NCI-H226 (cell line): ENCODE results near the gene ZC3H13.

Experiments used
- DNase-seq: peaks from one replicate; pipeline ENCODE4 v3.0.0-alpha.2; 2015

The ZC3H13 gene

DNA sequence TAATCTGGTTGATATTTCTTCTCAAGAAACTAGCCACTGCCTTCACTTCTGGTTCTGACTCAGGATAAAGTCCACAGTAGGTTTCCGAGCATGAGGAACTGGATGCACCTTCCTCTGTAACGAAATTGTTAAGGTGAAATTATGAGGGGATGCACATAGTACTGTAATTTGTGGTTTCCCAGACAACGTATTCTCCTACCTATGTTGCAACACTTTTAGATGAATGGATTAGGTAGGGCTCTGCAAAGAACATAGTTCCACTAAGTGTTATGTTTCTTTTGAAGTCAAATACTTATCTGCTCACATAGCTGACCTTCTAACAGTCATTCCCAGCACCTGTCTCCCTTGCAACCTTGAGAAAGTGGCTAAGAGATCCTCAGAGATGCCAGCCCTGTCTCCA is 5.7 kb upstream of the ZC3H13 start:
- no peak for DNase-seq

DNA sequence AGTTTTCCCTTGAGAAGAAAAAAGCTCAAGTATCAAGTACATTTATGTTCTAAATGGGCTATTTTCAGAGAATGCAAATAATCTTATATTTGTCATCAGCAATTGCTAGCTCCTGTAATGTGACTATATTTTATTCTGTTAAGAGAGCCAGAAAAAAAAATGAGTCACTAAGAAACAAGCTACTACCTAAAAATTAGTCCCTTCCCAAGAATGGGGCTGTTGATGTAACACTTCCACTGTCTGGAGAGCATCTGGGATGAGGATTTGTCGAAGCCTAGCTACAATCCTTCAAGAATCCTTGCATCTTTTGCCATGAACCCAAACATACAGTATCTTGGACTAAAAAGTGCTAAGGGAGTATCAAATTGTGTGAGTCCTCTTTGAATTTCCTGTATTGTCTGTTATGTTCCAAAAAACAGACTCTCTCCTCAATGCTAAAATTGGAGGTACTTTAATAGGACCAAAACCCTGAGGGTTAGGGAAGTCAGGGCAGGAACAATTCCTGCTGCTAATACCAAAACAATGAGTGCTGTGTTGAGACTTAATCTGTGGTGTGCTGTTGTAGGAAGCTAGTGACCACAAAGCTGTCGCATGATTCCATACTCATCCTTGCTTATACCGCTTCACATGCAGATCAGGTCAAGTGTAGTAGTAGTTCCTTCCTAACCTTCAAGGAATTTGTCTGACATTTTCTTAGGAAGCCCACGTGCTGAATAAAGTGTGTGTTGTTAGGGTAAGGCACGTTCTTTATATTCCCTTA is 4.9 kb upstream of the ZC3H13 start:
- DNase-seq, result no peak

DNA sequence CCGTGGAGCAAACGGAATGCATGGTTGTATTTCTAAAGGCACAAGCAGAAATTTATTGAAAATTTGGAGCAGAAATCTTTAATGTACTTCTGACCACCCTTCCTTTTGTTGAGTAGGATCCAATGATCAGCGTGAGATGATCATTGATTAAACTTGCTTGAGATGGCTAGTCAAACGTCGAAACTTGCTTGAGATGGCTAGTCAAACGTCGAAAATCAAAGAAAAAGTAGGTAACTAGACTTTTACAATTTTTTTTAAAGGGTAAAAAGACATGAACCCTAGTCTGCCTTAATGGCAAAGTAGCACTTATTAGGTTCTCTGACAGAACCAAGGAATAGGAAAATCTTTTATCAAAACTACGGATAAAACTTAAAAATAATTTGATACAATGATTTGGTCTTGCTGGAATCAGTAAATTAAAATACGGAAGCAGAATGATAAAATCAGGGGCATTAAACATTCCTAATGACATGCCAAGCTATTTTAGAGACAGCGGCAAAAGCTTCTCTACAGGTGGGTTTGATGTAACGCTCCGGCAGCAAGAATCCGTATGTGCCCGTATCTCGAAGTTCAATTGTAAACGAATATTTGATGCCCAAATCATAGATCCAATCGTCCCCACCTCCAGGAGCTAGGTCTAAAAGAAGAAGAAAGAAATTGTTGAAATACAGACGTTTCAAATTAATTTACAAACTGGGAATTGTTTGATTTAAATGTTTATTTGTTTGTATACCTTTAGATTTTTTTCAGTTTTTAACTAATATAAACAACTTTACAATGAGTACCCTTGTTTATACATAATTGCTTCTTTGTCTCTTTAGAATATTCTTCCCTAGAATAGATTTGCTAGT is 841 bp upstream of the ZC3H13 start:
- DNase-seq, result no peak

DNA sequence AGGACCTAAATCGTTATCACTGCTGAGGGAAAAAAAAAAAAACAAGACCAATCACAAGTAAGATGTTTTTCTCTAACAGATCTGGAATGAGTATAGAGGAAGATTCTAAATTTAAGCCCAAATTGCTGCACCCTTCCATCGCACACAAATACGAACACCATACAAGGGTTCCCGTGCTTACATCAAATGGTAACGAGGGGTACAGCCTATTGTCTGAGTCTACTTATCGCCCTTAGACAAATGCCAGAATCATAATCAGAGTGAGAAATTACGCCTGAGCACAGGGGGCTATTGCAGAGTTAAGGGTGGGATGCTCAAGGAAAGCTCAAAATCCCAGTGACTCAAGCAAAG is 603 bp downstream of the ZC3H13 start:
- DNase-seq, result no peak

DNA sequence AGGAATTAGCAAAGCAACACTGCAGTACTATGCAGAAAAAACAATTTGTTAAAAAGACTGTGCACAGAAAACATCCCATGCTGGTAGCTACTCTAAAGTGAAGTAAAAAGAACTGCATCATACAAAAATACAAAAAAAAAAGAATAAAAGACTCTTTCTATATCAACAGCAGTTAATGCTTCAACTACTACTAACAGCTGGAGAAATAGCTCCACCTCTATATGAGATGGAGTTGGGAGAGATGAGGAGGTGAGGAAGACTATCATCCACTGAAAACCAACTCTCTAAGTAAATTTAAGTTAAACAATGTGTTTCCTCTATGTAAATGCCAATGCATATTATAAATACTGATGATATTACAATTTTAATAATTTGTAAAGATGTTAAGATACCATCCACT is 1.8 kb downstream of the ZC3H13 start:
- DNase-seq, result no peak

DNA sequence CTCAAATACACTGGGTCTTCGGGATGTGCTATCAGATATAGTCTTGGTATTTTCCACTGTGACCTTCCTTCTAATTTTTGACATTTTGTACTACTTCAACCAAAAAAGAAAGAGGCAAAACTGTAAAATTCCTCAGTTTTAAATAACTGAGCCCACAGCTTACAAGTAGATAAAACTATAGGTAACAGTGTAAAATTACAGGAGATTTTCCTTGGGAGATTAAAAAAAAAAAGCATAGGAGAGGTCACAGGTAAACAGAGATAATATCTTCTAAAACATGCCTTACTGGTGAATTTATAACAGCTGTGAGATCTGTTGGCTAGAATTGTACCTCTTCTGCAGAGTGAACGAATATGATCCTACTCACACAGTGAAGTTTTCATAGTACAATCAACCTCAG is 7.1 kb downstream of the ZC3H13 start:
- no peak for DNase-seq

DNA sequence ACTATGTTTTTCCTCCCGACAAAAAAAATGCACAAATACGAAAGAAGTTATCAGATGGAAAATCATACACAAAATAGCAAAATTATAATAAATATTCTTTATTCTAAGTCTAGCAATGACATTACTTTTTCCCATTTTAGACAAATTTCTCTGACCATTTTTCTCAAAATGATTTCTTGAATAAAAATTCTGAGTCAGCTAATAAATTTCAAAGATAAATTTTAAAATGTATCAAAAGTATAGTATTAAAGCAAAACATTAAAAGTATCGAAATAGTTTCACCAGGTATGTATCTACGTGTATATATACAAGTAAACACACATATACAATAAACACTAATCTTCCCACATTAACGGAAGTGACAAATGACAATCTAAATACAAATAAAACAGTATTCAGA is 8.9 kb downstream of the ZC3H13 start:
- no peak for DNase-seq

DNA sequence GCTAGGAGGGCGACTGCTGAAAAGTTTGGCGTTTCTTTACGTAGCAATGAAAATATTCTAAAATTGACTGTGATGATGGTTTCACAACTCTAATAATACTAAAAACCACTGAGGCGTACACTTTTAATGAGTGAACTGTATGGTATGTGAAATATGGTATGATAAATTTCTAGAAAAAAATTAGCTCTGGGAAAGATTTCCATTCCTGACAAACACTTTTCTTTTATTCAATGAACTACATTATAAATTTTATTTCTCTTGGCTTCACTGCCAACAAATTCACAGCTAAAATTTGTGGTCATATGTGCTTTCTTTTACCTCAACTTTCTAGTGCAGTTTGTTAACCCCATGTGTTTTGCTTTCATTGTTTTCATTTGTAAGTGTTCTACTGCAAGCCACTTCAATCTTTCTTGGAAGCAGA is 11.1 kb downstream of the ZC3H13 start:
- DNase-seq, result no peak

DNA sequence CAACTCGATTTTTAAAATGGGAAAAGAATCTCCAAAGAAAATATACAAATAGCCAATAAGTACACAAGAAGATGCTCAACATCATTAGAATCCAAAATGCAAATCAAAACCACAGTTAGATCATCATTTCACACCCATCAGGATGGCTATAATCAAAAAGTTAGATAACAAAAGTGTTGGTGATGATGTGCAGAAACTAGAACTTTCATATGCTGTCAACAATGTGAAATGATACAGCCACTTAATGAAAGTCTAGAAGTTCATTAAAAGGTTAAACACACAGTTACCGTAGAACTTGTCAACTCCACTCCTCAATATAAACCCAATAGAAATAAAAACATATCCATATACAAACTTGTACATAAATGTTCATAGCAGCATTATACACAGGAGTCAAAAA is 11.8 kb downstream of the ZC3H13 start:
- no peak for DNase-seq

DNA sequence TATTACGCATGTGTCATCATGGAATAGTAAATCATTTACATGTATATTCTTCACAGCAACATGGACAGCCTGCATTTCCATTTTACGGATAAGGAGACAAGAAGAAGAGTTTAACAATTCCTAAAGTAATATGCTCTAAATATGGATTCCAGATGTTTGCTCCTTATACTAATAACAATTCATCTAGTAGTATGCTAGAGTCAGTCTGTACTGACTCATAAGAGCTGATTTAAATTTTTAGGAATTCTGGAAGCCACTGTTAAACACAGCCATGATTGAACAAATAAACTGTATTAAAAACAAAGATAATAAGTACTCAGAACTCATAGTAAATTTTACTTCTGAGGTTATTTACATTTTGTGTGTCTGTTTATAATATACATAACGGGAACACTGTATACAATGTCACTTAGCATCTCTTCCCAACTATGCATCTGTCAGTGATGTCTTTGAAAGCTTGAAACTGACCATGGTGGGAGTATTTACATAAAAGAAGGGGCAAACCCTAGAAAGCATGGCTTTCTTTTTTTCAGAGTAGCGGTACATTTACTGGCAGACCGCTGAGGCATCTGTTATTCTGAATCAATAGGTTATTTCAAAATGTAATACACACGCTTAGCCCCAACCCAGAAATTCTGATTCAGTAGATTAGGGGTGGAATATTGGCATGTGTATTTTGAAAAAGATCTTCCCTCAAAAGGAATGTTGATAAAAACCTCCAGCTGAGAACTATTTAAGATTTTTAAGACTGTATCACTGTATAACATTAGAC is 12.9 kb downstream of the ZC3H13 start:
- DNase-seq, result no peak

DNA sequence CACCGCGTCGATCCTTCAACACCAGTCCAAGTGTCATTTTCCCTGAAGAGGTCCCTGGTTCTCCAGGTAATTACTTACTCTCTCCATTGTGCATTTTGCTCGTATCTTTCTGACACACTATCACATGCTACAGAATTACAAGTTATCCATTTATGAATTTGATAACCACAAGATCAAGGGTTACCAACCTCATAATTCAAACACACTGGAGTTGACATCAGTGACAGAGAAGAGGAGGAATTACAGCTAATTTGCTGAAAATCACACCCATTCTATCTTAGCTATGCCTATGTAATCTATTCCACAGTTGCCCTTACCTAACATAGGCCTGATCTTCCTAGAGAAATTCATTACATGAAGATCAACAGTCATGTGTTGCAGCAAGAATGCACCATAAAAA is 14.2 kb downstream of the ZC3H13 start:
- DNase-seq, result no peak

DNA sequence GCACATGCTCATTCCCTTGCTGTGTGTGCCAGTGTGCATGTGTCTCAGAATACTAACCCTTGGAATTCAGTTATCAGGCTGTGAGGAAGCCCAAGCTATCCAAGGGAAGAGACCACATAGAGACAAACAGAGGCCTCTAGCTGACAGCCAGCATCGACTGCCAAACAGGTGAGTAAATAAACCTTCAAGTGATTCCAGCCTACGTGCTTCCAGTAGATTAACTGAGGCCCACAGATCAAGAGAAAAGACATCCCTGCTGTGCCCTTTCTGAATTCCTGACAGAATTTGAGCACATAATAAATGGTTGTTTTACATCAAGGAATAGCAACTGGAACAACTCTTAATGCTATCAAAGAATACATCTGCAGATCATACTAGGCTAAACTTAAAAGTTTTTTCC is 17.5 kb downstream of the ZC3H13 start:
- no peak for DNase-seq

DNA sequence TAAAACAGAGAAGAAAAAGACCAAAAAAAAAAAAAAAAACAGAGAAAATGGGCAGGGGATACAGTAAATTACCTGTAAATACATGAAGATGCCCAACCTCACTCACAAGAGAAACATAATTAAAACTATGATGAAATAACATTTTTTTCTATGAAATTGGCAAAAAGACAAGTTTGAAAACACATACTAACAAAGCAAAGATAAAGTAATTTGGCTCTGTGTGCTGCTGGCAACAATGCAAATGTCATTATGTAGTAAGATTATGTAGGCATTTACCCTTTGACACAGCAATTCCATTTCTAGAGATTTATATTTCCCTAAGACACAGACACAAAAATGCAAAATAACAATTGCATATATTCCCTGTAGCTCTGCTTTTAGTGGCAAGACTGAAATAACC is 20.2 kb downstream of the ZC3H13 start:
- DNase-seq, result no peak

DNA sequence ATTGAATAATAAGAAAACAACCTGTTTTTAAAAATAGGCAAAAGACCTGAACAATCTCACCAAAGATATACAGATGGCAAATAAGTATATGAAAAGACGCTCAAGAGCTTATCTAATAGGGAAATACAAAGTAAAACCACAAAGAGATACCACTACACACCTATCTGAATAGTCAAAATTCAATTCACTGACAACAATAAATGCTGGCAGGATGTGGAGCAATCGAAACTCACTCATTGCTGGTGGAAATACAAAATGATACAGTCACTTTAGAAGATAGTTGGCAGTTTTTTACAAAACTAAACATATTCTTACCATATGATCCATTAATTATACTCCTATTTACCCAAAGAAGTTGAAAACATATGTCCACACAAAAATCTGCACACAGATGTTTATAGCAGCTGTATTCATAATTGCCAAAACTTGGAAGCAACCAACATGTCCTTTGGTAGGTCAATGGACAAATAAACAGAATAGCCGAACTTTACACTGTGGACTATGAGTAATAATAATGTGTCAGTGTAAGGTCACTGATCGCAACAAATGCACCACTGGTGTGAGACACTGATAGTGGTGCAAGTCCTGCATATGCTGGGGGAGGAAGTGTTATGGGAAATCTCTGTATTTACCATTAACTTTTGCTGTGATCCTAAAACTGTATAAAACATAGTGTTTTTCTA is 20.8 kb downstream of the ZC3H13 start:
- DNase-seq, result no peak

DNA sequence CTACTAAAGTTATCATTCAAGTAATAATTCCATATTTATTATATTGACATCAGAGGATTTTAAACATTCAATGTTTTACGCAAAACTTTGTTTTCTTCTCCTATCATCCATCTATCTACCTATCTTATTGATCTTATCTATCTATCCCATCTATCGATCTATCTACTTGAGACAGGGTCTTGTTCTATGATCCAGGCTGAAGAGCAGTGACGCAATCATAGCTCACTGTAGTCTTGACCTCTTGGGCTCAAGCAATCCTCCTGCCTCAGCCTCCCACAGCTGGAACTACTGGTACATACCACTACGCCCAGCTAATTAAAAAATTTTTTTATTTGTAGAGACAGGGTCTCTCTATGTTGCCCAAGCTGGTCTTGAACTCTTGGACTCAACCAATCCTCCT is 27.4 kb downstream of the ZC3H13 start:
- DNase-seq, result no peak

DNA sequence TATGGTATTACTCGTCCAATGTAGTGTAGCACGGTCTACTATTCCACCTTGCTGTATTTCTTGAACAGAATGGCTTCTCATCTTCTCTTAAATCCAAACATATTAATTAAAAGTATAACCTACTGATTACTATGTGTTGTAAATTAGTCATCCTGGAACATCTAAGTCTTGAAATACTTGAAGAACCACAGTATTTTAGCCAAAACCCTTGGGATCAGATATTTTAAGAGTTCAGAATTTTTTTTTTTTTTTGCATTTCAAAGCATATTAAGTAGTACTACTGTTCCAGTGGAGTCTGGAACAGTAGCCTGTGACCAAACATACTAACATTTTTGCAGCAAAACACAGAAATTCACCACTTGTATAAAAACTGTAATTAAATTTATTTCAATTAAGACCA is 30.1 kb downstream of the ZC3H13 start:
- no peak for DNase-seq

DNA sequence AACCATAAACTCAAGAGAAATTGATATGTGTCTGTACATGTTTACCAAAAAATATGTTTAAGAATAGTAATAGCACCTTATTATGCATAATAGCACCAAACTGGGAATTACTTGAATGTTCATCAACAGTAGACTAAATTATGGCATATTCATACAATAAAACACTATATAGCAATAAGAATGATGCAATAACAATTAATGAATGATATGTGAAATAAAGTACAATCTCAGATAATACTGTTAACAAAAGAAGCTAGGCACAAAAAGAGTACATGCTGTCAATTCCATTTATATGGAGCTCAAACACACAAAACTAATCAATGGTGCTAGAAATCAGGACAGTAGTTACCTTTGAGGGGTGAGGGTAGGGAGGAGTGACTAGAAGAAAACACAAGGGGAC is 36.3 kb downstream of the ZC3H13 start:
- DNase-seq, result no peak

DNA sequence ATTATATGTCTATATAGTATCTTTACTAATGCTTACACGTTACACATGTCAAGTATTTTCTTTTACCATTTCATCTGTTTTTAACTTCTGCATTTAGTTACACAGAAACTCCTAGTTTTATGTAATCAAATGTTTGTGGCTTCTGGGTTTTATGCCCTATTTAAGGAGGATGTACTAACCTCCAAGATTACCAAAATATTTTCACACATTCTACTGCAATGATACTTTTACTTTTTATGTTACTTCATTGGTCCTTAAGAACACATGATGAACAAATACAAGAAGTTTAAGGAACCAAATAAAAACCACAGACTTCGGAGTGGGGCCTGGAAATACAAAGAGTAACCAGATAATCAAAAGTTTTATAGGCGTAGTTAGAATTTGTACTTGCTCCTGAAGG is 37.2 kb downstream of the ZC3H13 start:
- DNase-seq, result no peak

DNA sequence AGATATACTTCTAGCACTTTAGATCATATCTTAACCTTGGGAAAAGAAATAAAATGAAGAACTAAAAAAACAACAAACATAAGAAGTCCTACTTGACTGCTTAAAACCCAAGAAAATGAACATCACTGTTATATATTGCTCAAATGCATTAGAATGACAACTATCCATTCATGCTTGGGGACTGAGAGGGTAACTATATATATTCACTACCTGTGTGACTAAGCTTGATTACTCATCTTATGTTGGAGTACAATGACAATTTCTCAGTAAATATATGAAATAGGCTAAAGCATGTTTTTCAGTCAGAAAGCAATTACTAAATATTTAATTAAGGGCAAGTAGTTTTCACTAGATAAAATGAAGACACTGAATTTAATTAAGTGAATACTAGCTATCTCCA is 40.1 kb downstream of the ZC3H13 start:
- no peak for DNase-seq

DNA sequence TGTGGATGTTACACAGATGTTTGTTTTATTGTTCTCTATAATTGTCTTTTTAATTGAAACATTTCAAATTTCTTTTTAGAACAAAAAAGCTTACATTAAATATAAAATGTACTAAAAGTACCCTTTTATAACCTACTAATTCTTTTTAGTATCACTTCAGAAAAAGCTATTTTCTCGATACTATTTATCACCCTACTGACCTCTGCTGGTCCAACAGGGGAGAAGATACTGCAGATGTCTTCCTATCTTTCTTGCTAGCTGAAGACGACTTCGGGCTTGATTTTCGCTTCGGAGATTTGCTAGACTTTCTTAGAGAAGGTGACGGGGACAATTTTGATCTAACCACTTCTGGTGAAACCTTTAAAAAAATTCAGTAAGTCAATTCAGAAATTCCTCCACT is 42.4 kb downstream of the ZC3H13 start:
- no peak for DNase-seq

DNA sequence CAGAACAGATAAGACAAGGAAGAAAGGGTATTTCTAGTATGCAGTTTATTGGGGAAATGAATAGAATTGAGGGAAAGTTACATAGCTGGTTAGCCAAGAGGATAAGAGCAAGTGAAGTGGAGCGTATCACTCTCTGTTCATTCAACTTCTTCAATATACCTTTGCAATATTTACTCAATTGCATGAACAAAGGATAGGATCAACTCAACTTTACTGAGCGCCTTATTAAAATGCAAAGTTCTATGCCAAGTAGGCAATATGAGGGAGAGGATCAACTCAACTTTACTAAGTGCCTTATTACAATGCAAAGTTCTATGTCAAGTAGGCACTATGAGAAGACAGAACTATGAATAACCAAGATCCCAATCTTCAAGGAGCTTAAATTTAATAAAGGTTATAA is 43.9 kb downstream of the ZC3H13 start:
- DNase-seq, result no peak

DNA sequence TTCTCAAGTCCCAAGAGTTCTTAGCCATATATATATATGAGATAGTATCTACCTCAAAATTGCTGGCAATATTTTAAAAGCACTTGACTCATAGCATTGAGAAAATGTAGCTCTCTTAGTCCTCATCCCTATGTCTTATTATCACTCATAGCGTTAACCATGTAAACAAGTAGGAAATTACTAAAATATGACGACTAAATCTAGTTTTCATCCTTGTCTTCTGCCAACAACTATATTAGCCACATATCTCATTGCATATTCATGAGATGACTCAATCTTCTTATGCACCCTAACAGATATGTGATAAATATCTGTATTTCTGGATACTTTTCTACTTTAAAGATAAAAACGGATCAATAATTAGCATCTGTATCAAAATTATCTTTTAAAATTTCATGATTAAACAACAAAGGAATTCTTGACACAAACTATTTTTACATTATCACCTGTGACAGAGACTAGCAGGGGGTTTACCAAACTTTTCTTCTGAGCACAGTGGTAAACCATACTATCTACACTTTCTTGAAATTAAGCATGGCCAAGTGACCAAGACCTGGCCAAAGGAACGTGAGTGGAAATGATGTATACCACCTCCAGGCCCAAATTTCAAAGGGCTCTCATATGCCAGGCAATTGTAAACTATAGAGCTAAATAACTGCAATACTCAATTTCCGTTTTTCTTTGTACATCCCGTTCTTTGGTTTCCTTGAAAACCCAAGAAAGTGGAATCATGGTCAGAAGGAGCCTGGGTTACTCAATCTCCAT is 45.7 kb downstream of the ZC3H13 start:
- DNase-seq, result no peak

DNA sequence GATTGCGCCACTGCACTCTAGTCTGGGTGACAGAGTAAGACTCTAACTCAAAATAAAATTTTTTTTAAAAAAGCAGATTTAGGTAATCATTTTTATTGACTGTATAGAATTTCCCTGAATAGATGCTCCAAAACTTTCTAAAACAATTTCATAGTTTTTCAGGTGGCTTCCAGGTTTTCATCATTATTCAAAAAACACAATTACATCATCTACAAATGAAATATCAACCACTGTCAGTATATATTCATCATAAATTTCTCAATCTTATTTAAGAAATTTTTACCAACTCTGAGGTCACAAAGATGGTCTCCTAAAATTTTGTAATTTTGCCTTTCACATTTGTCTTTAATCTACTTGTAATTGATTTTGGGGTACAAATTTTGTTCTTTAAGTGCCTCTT is 48.1 kb downstream of the ZC3H13 start:
- no peak for DNase-seq
